ENCODE results near the gene PHYKPL.

Gene PHYKPL

GRCh38 chr5:178238711-178239592 is 6.3 kb upstream of the PHYKPL start:
- H3K4me3 ChIP-seq (ENCODE audit: control insufficient read depth, low read depth, low read length) = no peak overlapping the region
- no peak for DNase-seq (ENCODE audit: low read depth)
- TF ChIP-seq CTCF (conservative IDR thresholded peaks at IDR 0.05; ENCODE audit: control insufficient read depth, insufficient read depth, low read depth, low read length) = no peak

- no peak for TF ChIP-seq CTCF (conservative IDR thresholded peaks at IDR 0.05; ENCODE audit: control insufficient read depth, insufficient read depth, low read depth, low read length)
- no peak overlapping the region for H3K4me3 ChIP-seq (ENCODE audit: control insufficient read depth, low read depth, low read length)
- DNase-seq (ENCODE audit: low read depth) = no peak
These were observed 5.7 kb upstream of the PHYKPL start for GRCh38 chr5:178238313-178238635.

- H3K4me3 ChIP-seq (ENCODE audit: control insufficient read depth, low read depth, low read length) = no peak overlapping the region
- no peak for TF ChIP-seq CTCF (conservative IDR thresholded peaks at IDR 0.05; ENCODE audit: control insufficient read depth, insufficient read depth, low read depth, low read length)
- peak; percentile 48 for DNase-seq (ENCODE audit: low read depth)
These were observed 5.1 kb upstream of the PHYKPL start for GRCh38 chr5:178237431-178238312.

- no peak overlapping the region for H3K4me3 ChIP-seq (ENCODE audit: control insufficient read depth, low read depth, low read length)
- TF ChIP-seq CTCF (conservative IDR thresholded peaks at IDR 0.05; ENCODE audit: control insufficient read depth, insufficient read depth, low read depth, low read length) = no peak
- DNase-seq (ENCODE audit: low read depth) = no peak
These were observed 4.1 kb upstream of the PHYKPL start for GRCh38 chr5:178236679-178237078.

GRCh38 chr5:178236126-178236525 is 3.5 kb upstream of the PHYKPL start:
- H3K4me3 ChIP-seq (ENCODE audit: control insufficient read depth, low read depth, low read length) = no peak overlapping the region
- no peak for TF ChIP-seq CTCF (conservative IDR thresholded peaks at IDR 0.05; ENCODE audit: control insufficient read depth, insufficient read depth, low read depth, low read length)
- DNase-seq (ENCODE audit: low read depth) = no peak

GRCh38 chr5:178235588-178235974 is 3.0 kb upstream of the PHYKPL start:
- TF ChIP-seq CTCF (conservative IDR thresholded peaks at IDR 0.05; ENCODE audit: control insufficient read depth, insufficient read depth, low read depth, low read length) = no peak

More at GRCh38 chr5:178235588-178235974, 3.0 kb upstream of the PHYKPL start:
- H3K4me3 ChIP-seq (ENCODE audit: control insufficient read depth, low read depth, low read length) = no peak overlapping the region
- no peak for DNase-seq (ENCODE audit: low read depth)

All from fibroblast of mammary gland (primary cell).